ENCODE results near the gene TEX2. TPM values are rescaled to one million over a fixed set of nuclear protein-coding genes. Genes with fewer than 3 reads are reported as not detected.

The TEX2 gene
- total and polyA plus RNA-seq, 9 of the 15 experiments (the other 6 are each of a cell fraction or from before 2014, with no cell fraction given) = 4.1 to 27.6 (median 19.3) TPM

DNA sequence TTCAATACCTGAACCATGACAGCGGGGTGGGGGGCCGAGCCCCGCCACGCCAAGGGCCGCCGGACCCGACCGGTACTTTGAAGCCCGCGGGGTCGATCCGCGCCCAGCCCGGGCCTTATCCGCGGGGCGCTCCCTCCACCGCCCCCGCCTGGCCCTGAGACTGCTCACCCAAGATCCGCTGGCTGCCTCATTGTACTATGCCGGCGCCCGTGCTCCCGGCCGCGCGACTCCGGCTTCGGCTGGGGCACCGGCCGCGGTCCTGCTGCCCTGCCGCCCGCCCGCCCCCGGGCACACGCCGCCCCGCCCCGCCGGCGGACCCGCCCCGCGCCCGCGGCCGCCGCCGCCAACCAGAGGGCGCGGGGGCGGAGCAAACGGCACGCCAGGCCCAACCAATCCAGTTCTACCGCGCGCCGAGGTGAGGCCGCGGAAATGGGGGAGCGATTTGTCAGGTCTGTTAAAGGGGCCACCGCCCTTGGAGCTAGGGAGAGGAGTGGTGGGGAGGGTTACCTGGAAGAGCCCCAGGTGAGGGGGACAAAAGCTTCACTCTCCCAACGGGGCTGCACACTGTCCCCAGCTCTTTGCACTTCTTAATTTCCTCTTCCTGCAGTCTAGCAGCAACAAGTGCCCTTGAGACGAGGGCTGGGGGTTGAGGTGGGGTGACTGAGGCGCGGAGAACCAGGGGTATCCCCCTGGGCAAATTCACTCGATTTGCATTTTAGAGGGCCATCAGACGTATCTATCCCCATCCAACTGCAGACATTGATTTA lies at the start of gene TEX2 (continued):
- TF ChIP-seq SRSF7 (optimal IDR thresholded peaks at IDR 0.05; ENCODE audit: low read depth, low read length) = no peak
- no peak for TF ChIP-seq HMG20A (CRISPR knock-in tag; conservative IDR thresholded peaks at IDR 0.05)
- TF ChIP-seq NBN (IDR thresholded peaks at IDR 0.05; ENCODE audit: low read depth) = no peak
- 0 out of 2 replicates have a peak, but pooled peaks have one; percentile 57 for TF ChIP-seq GATAD2B (IDR thresholded peaks at IDR 0.05; ENCODE audit: borderline replicate concordance)
- TF ChIP-seq SMARCE1 (IDR thresholded peaks at IDR 0.05) = 0 out of 2 replicates have a peak, but pooled peaks have one; percentile 11
- peak in 1 of 2 experiments; percentile 95; a peak in 2 of 4 replicates for TF ChIP-seq ZMIZ1 (IDR thresholded peaks at IDR 0.05; ENCODE audit: low read depth in 2 of 2, low read length in 2 of 2)
- TF ChIP-seq L3MBTL2 (IDR thresholded peaks at IDR 0.05) = peak; percentile 88
- no peak for TF ChIP-seq TEAD4 (IDR thresholded peaks at IDR 0.05; ENCODE audit: low read length)
- TF ChIP-seq TEAD4 (CRISPR knock-in tag; IDR thresholded peaks at IDR 0.05; ENCODE audit: borderline replicate concordance) = no peak
- TF ChIP-seq PHB2 (IDR thresholded peaks at IDR 0.05; ENCODE audit: low read depth) = no peak
- TF ChIP-seq KDM2B (CRISPR knock-in tag; IDR thresholded peaks at IDR 0.05) = 0 out of 2 replicates have a peak, but pooled peaks have one; percentile 34
- peak; percentile 78 for TF ChIP-seq SP1 (CRISPR knock-in tag; IDR thresholded peaks at IDR 0.05)
- no peak for TF ChIP-seq NR2C2 (CRISPR knock-in tag; IDR thresholded peaks at IDR 0.05)
- peak; percentile 45 for TF ChIP-seq NR2C2 (tag; IDR thresholded peaks at IDR 0.05)
- TF ChIP-seq ZKSCAN8 (CRISPR knock-in tag; IDR thresholded peaks at IDR 0.05) = no peak
- TF ChIP-seq TCFL5 (CRISPR knock-in tag; conservative IDR thresholded peaks at IDR 0.05) = no peak
